DND-41 (cell line): ENCODE results near the gene PPP1R1B.

Source experiments
- CTCF ChIP-seq: IDR thresholded peaks from 2 replicates; pipeline ENCODE4 v1.5.1; 2012; ENCODE audit warnings: borderline replicate concordance, low read length, moderate library complexity, mild to moderate bottlenecking; ENCODE audit not compliant: poor library complexity, severe bottlenecking; ENCODE audit errors: extremely low read depth
- EZH2 ChIP-seq: IDR thresholded peaks from 3 replicates; pipeline ENCODE4 v1.6.1; 2012; ENCODE audit warnings: borderline replicate concordance, low read depth, mild to moderate bottlenecking, moderate library complexity, low read length, inconsistent platforms; ENCODE audit not compliant: severe bottlenecking

GRCh38 chr17:39652587-39653315, 26.0 kb downstream of the PPP1R1B start:
- TF ChIP-seq CTCF (no peak), EZH2 (no peak)
